HG03520 (cell line): ENCODE results near the gene MITF.

Source experiments
- ATAC-seq: cut with Tn5 transposase; IDR thresholded peaks from one replicate; pipeline ENCODE4 v1.9.1; 2021; ENCODE audit warnings: mild to moderate bottlenecking, moderate library complexity; ENCODE audit not compliant: unreplicated experiment

MITF gene

GRCh38 chr3:69739204-69740102 lies at the start of gene MITF:
Gene MITF (plus strand): TSS chr3:69739464. CDS start chr3:69739598, 134 bp downstream.
- ATAC-seq = peak; percentile 98

GRCh38 chr3:69691860-69692259 lies 47.4 kb upstream of the MITF start:
- no peak for ATAC-seq

- no peak for ATAC-seq
Measured at GRCh38 chr3:69692761-69693160, 46.5 kb upstream of the MITF start.

- ATAC-seq = no peak
Measured at GRCh38 chr3:69695443-69695842, 43.8 kb upstream of the MITF start.

GRCh38 chr3:69695933-69696332 lies 43.3 kb upstream of the MITF start:
- ATAC-seq = no peak

GRCh38 chr3:69696367-69696766 lies 42.9 kb upstream of the MITF start:
- ATAC-seq = no peak

GRCh38 chr3:69697381-69697780 lies 41.9 kb upstream of the MITF start:
- no peak for ATAC-seq

- ATAC-seq = no peak
Measured at GRCh38 chr3:69698728-69699127, 40.5 kb upstream of the MITF start.

GRCh38 chr3:69699183-69699582 lies 40.1 kb upstream of the MITF start:
- no peak for ATAC-seq

- ATAC-seq = no peak
Measured at GRCh38 chr3:69700949-69701348, 38.3 kb upstream of the MITF start.

GRCh38 chr3:69710153-69710977 lies 28.9 kb upstream of the MITF start:
- no peak for ATAC-seq

GRCh38 chr3:69712269-69712668 lies 27.0 kb upstream of the MITF start:
- no peak for ATAC-seq

- no peak for ATAC-seq
Measured at GRCh38 chr3:69712933-69713332, 26.3 kb upstream of the MITF start.

- no peak for ATAC-seq
Measured at GRCh38 chr3:69715204-69715603, 24.1 kb upstream of the MITF start.

- no peak for ATAC-seq
Measured at GRCh38 chr3:69716119-69716518, 23.1 kb upstream of the MITF start.

GRCh38 chr3:69718866-69719586 lies 20.2 kb upstream of the MITF start:
- ATAC-seq = no peak

- ATAC-seq = no peak
Measured at GRCh38 chr3:69719587-69720122, 19.6 kb upstream of the MITF start.

- ATAC-seq = no peak
Measured at GRCh38 chr3:69720824-69721223, 18.4 kb upstream of the MITF start.

GRCh38 chr3:69723389-69723788 lies 15.9 kb upstream of the MITF start:
- ATAC-seq = no peak

GRCh38 chr3:69724722-69725435 lies 14.4 kb upstream of the MITF start:
- no peak for ATAC-seq
